ENCODE data around the gene PIRT. TPM values are rescaled to one million over a fixed set of nuclear protein-coding genes. Genes with fewer than 3 reads are reported as not detected.

The PIRT gene
- total RNA-seq, 1 donor from 2014 or later: not detected

GRCh38 chr17:10821770-10822169, 16.1 kb downstream of the PIRT start:
- Histone ChIP-seq H3K9me3 (ENCODE audit: insufficient read depth, low read depth, low read length) (no peaks in the 10 kb centered on the region), H3K4me1 (ENCODE audit: insufficient read depth, low read length) (no peaks in the 10 kb centered on the region), H3K36me3 (ENCODE audit: insufficient read depth, low read length) (no peaks in the 10 kb centered on the region), H3K79me2 (ENCODE audit: insufficient read depth, low read length) (no peaks in the 10 kb centered on the region), H2AFZ (ENCODE audit: low read depth, low read length) (no peak overlapping the region), H4K20me1 (ENCODE audit: insufficient read depth, low read length) (no peaks in the 10 kb centered on the region), H3K4me2 (ENCODE audit: low read length) (no peak overlapping the region), H3K4me3 (ENCODE audit: insufficient read depth, low read depth, low read length) (no peak overlapping the region), H3K27ac (ENCODE audit: low read depth, low read length) (no peak overlapping the region), H3K27me3 (ENCODE audit: insufficient read depth, low read length) (no peaks in the 10 kb centered on the region), H3K9ac (ENCODE audit: low read length) (no peak overlapping the region)
- Mint-ChIP-seq H3K9me3 (ENCODE audit: unreplicated experiment) (peaks cover 7% of the 10 kb centered on the region), H3K36me3 (ENCODE audit: low read depth, unreplicated experiment) (no peaks in the 10 kb centered on the region), H3K27me3 (ENCODE audit: low read depth, unreplicated experiment) (peaks cover 22% of the 10 kb centered on the region), H3K27ac (ENCODE audit: unreplicated experiment) (no peak overlapping the region), H3K4me1 (ENCODE audit: low read depth, unreplicated experiment) (no peaks in the 10 kb centered on the region), H3K4me3 (ENCODE audit: unreplicated experiment) (no peak overlapping the region)
- no peak for TF ChIP-seq EZH2 (IDR thresholded peaks at IDR 0.05; ENCODE audit: insufficient read depth, low read length)
- no peak for TF ChIP-seq CTCF (IDR thresholded peaks at IDR 0.05; ENCODE audit: insufficient read depth, low read depth, low read length)
- no peak for DNase-seq (ENCODE audit: low read depth)
- no peak for FAIRE-seq

- no peak for FAIRE-seq
- Histone ChIP-seq H2AFZ (ENCODE audit: low read depth, low read length) (no peak overlapping the region), H3K4me2 (ENCODE audit: low read length) (no peak overlapping the region), H3K36me3 (ENCODE audit: insufficient read depth, low read length) (no peaks in the 10 kb centered on the region), H3K4me3 (ENCODE audit: insufficient read depth, low read depth, low read length) (no peak overlapping the region), H3K4me1 (ENCODE audit: insufficient read depth, low read length) (no peaks in the 10 kb centered on the region), H3K79me2 (ENCODE audit: insufficient read depth, low read length) (no peaks in the 10 kb centered on the region), H3K27me3 (ENCODE audit: insufficient read depth, low read length) (no peaks in the 10 kb centered on the region), H4K20me1 (ENCODE audit: insufficient read depth, low read length) (no peaks in the 10 kb centered on the region), H3K9ac (ENCODE audit: low read length) (no peak overlapping the region), H3K9me3 (ENCODE audit: insufficient read depth, low read depth, low read length) (no peaks in the 10 kb centered on the region), H3K27ac (ENCODE audit: low read depth, low read length) (no peak overlapping the region)
- Mint-ChIP-seq H3K4me1 (ENCODE audit: low read depth, unreplicated experiment) (no peaks in the 10 kb centered on the region), H3K36me3 (ENCODE audit: low read depth, unreplicated experiment) (no peaks in the 10 kb centered on the region), H3K4me3 (ENCODE audit: unreplicated experiment) (no peak overlapping the region), H3K27me3 (ENCODE audit: low read depth, unreplicated experiment) (peaks cover 22% of the 10 kb centered on the region), H3K9me3 (ENCODE audit: unreplicated experiment) (peaks cover 7% of the 10 kb centered on the region), H3K27ac (ENCODE audit: unreplicated experiment) (no peak overlapping the region)
- no peak for DNase-seq (ENCODE audit: low read depth)
- TF ChIP-seq CTCF (IDR thresholded peaks at IDR 0.05; ENCODE audit: insufficient read depth, low read depth, low read length) (no peak), EZH2 (IDR thresholded peaks at IDR 0.05; ENCODE audit: insufficient read depth, low read length) (no peak)
Observed at GRCh38 chr17:10821054-10821453, 16.8 kb downstream of the PIRT start.

- no peaks in the 10 kb centered on the region for H3K36me3 Mint-ChIP-seq (ENCODE audit: low read depth, unreplicated experiment)
- H4K20me1 ChIP-seq (ENCODE audit: insufficient read depth, low read length): no peaks in the 10 kb centered on the region
- TF ChIP-seq CTCF (IDR thresholded peaks at IDR 0.05; ENCODE audit: insufficient read depth, low read depth, low read length): no peak
Observed at GRCh38 chr17:10815319-10815718, 22.6 kb downstream of the PIRT start.

More at GRCh38 chr17:10815319-10815718, 22.6 kb downstream of the PIRT start:
- H3K4me1 Mint-ChIP-seq (ENCODE audit: low read depth, unreplicated experiment): no peaks in the 10 kb centered on the region
- Histone ChIP-seq H3K4me3 (ENCODE audit: insufficient read depth, low read depth, low read length) (no peak overlapping the region), H3K36me3 (ENCODE audit: insufficient read depth, low read length) (no peaks in the 10 kb centered on the region), H3K79me2 (ENCODE audit: insufficient read depth, low read length) (no peaks in the 10 kb centered on the region), H3K4me2 (ENCODE audit: low read length) (no peak overlapping the region), H3K4me1 (ENCODE audit: insufficient read depth, low read length) (no peaks in the 10 kb centered on the region), H3K9me3 (ENCODE audit: insufficient read depth, low read depth, low read length) (no peaks in the 10 kb centered on the region), H2AFZ (ENCODE audit: low read depth, low read length) (no peak overlapping the region), H3K27me3 (ENCODE audit: insufficient read depth, low read length) (no peaks in the 10 kb centered on the region), H3K27ac (ENCODE audit: low read depth, low read length) (no peak overlapping the region), H3K9ac (ENCODE audit: low read length) (no peak overlapping the region)
- no peak overlapping the region for H3K27ac Mint-ChIP-seq (ENCODE audit: unreplicated experiment)
- no peak for DNase-seq (ENCODE audit: low read depth)
- H3K9me3 Mint-ChIP-seq (ENCODE audit: unreplicated experiment): peaks cover 4% of the 10 kb centered on the region
- no peak for FAIRE-seq
- H3K27me3 Mint-ChIP-seq (ENCODE audit: low read depth, unreplicated experiment): peaks cover 11% of the 10 kb centered on the region
- H3K4me3 Mint-ChIP-seq (ENCODE audit: unreplicated experiment): no peak overlapping the region
